Occipital lobe (tissue), 2 donors: Measurements from ENCODE around the gene RBM17. TPM values are rescaled to one million over a fixed set of nuclear protein-coding genes. Genes with fewer than 3 reads are reported as not detected.
A peak's percentile ranks its signal among the peaks of the same experiment; 100 is the strongest.
"Not testable (repeated sequence)": the region's sequence is repeated elsewhere in the genome, so short reads cannot be mapped to it uniquely, and the experiment has no call there.

Experiments
- DNase-seq: peaks from one replicate; lab custom pipeline; 2025; lab: John Stamatoyannopoulos, UW
- total RNA-seq: library from RNA; depleted of rRNA; stranded (reverse); fragments of >200 nt; gene quantifications from one replicate; pipeline ENCODE4 v1.2.3, GENCODE V29; 2014

RBM17 gene
- total RNA-seq, 1 donor from 2014 or later = 38.2 TPM

GRCh38 chr10:6079044-6079443 is 9.8 kb upstream of the RBM17 start:
- DNase-seq = no peak

- no peak for DNase-seq
Observed at GRCh38 chr10:6080417-6080973, 8.3 kb upstream of the RBM17 start.

GRCh38 chr10:6082496-6083395 is 6.1 kb upstream of the RBM17 start:
- DNase-seq = no peak

GRCh38 chr10:6083523-6084475 is 5.0 kb upstream of the RBM17 start:
- no peak for DNase-seq

- peak; percentile 86 for DNase-seq
Observed at GRCh38 chr10:6086375-6087233, 2.2 kb upstream of the RBM17 start.

GRCh38 chr10:6089334-6090219 is 743 bp downstream of the RBM17 start:
- no peak for DNase-seq

GRCh38 chr10:6091630-6092029 is 2.8 kb downstream of the RBM17 start:
- no peak for DNase-seq

- DNase-seq = no peak
Observed at GRCh38 chr10:6092731-6093130, 3.9 kb downstream of the RBM17 start.

GRCh38 chr10:6095810-6096570 is 7.2 kb downstream of the RBM17 start:
- no peak for DNase-seq

GRCh38 chr10:6097063-6097462 is 8.2 kb downstream of the RBM17 start:
- no peak for DNase-seq

- no peak for DNase-seq
Observed at GRCh38 chr10:6098156-6098555, 9.3 kb downstream of the RBM17 start.

- no peak for DNase-seq
Observed at GRCh38 chr10:6100370-6100769, 11.5 kb downstream of the RBM17 start.

- no peak for DNase-seq
Observed at GRCh38 chr10:6101181-6101580, 12.3 kb downstream of the RBM17 start.

GRCh38 chr10:6102128-6102527 is 13.3 kb downstream of the RBM17 start:
- no peak for DNase-seq

- DNase-seq = no peak
Observed at GRCh38 chr10:6103591-6103990, 14.8 kb downstream of the RBM17 start.

- not testable (repeated sequence) for DNase-seq
Observed at GRCh38 chr10:6107616-6108015, 18.8 kb downstream of the RBM17 start.

- DNase-seq = no peak
Observed at GRCh38 chr10:6108072-6108471, 19.2 kb downstream of the RBM17 start.

- no peak for DNase-seq
Observed at GRCh38 chr10:6108631-6109443, 20.0 kb downstream of the RBM17 start.
